Measurements from ENCODE around the gene CDK11A.
A peak's percentile ranks its signal among the peaks of the same experiment; 100 is the strongest.

Gene CDK11A

DNA sequence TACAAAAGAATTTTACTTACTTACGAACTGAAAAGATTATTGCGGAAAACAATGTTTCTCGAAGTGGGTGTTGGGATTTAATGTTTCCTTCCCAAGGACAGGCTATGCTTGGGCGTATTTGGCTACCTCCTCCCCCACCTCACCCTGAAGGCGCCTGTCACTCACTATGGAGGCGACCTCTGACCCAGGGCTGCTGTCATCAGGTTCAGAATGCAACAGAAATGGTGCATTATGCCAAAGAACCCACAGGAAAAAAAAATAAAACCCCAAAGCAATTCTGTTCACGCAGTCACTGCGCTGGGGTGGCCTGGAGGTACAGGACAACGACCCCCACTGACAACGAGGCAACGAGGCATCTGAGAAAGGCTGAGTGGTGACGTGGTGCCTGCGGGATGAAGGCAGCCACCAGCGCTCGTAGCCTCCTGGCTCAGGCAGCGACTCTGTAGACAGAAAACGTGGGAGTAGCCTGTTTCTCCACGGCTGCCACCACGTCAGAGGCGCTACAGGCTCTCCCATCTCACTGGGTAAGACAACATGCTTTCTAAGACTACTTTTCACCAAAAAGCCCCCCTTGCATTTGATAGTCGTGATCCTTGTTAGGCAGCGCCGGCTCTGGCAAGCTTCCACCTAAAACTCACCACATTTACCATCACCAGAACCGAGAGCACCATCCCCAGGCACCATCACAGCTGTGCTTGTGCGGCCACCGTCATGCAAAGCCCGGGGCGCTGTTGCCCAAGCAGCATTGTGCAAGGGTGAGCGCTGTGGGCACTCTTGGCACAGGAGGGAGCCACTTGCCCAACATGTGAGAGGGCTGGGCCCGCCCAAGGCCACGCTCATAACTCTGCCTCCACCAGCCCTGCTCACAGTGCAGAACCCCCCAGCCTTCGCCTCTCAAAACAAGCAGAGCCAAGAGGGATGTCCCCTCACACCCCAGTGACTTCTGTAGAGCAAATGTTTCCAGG is 39.8 kb upstream of the CDK11A start:
- no peak overlapping the region for H3K4me3 ChIP-seq (ENCODE audit: low read depth, low read length)
- no peak for DNase-seq (ENCODE audit: low read depth)
- TF ChIP-seq, protein P1, sequence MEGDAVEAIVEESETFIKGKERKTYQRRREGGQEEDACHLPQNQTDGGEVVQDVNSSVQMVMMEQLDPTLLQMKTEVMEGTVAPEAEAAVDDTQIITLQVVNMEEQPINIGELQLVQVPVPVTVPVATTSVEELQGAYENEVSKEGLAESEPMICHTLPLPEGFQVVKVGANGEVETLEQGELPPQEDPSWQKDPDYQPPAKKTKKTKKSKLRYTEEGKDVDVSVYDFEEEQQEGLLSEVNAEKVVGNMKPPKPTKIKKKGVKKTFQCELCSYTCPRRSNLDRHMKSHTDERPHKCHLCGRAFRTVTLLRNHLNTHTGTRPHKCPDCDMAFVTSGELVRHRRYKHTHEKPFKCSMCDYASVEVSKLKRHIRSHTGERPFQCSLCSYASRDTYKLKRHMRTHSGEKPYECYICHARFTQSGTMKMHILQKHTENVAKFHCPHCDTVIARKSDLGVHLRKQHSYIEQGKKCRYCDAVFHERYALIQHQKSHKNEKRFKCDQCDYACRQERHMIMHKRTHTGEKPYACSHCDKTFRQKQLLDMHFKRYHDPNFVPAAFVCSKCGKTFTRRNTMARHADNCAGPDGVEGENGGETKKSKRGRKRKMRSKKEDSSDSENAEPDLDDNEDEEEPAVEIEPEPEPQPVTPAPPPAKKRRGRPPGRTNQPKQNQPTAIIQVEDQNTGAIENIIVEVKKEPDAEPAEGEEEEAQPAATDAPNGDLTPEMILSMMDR (IDR thresholded peaks at IDR 0.05; ENCODE audit: control insufficient read depth, extremely low read depth, insufficient read depth): no peak

GRCh38 chr1:1761504-1762376 is 37.6 kb upstream of the CDK11A start:
- no peak for DNase-seq (ENCODE audit: low read depth)
- no peak overlapping the region for H3K4me3 ChIP-seq (ENCODE audit: low read depth, low read length)
- TF ChIP-seq, protein P1 (IDR thresholded peaks at IDR 0.05; ENCODE audit: control insufficient read depth, extremely low read depth, insufficient read depth): no peak

DNA sequence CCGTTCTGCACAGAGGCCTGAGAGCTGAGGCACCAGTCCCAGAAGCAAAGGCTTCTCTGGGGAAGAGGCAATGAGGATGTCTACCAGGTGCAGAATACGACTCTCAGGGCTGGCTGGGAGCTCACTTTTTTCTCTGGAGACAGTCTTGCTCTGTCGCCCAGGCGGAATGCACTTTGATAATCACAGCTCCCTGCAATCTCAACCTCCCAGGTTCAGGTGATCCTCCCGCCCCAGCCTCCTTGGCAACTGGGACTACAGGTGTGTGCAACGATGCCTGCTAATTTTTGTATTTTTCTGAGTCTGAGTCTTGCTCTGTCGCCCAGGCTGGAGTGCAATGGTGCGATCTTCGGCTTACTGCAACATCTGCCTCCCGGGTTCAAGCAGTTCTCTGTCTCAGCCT is 36.6 kb upstream of the CDK11A start:
- no peak for DNase-seq (ENCODE audit: low read depth)
- TF ChIP-seq, protein P1 (IDR thresholded peaks at IDR 0.05; ENCODE audit: control insufficient read depth, extremely low read depth, insufficient read depth): no peak
- no peak overlapping the region for H3K4me3 ChIP-seq (ENCODE audit: low read depth, low read length)

DNA sequence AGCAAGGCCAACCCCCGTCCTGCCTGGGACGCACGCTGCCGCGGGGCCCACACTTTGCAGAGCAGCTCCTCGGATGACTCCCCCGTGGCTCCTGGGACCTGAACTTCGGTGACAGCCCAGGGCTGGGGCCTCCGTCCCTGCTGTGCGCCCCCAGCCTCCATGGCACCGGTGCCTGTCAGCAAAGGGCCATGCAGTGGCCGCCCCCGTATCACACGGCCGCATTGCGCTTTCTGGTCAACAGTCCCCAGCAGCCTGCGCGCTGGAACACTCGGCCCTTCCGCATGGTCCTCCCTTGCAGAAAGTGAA is 36.1 kb upstream of the CDK11A start:
- TF ChIP-seq, protein P1 (IDR thresholded peaks at IDR 0.05; ENCODE audit: control insufficient read depth, extremely low read depth, insufficient read depth): no peak
- DNase-seq (ENCODE audit: low read depth): no peak
- H3K4me3 ChIP-seq (ENCODE audit: low read depth, low read length): no peak overlapping the region

DNA sequence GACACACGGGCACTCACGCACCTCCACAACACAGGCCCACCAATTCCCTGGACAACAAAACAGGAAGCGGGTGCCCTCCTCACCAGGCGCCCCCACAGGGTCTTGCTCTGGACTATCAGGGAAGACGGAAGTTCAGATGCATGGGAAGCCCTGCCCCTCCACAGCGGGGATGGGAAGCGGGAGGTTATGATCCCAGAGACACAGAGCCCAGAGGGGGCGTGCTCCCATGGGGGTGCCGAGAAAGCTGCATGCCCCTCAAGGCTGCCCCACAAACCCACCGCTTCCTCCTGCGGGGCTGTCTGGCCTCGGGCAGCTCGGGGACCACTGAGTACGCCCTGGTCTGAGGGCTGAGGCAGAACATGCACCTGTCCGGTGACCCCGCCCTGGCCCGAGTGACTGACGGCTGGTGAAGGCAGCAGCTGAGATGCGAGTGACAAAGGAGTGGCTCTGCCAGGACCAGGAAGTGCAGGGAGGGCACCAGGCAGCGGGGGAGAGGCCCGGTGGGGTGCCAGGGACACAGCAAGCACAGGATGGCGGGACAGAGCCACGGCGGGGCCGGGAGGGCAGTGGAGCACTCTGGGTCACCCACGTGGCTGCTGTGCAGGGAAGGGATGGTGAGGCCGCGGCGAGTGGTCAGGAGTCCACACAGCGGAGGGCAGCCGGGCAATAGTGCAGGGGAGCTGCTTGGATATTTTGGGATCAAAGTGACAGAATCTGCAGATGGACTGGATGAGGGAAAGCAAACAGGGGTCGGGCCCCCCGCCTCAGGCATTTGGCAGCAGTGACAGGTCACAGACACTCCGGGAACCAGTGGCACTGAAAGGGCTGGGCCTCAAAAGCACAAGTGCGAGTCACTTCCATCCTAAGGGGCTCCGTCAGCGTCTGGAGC is 35.5 kb upstream of the CDK11A start:
- TF ChIP-seq, protein P1 (IDR thresholded peaks at IDR 0.05; ENCODE audit: control insufficient read depth, extremely low read depth, insufficient read depth): no peak
- no peak for DNase-seq (ENCODE audit: low read depth)
- peak overlapping the region; percentile 33 for H3K4me3 ChIP-seq (ENCODE audit: low read depth, low read length)

GRCh38 chr1:1758692-1759455 is 34.7 kb upstream of the CDK11A start:
- TF ChIP-seq, protein P1 (IDR thresholded peaks at IDR 0.05; ENCODE audit: control insufficient read depth, extremely low read depth, insufficient read depth): no peak
- peak overlapping the region; percentile 40 for H3K4me3 ChIP-seq (ENCODE audit: low read depth, low read length)
- peak; percentile 89 for DNase-seq (ENCODE audit: low read depth)

Measured in LNCaP clone FGC (cell line).